GM20431 (cell line): ENCODE data around the gene MVK.

Experiments used
- in situ Hi-C: fragments of 300-500 bp; cut with MseI, MboI; formaldehyde crosslinking; loops from one replicate; pipeline ENCODE4 v1.15.0; 2020; ENCODE audit warnings: low sequenced_read_pairs; ENCODE audit not compliant: unreplicated experiment

MVK gene

DNA sequence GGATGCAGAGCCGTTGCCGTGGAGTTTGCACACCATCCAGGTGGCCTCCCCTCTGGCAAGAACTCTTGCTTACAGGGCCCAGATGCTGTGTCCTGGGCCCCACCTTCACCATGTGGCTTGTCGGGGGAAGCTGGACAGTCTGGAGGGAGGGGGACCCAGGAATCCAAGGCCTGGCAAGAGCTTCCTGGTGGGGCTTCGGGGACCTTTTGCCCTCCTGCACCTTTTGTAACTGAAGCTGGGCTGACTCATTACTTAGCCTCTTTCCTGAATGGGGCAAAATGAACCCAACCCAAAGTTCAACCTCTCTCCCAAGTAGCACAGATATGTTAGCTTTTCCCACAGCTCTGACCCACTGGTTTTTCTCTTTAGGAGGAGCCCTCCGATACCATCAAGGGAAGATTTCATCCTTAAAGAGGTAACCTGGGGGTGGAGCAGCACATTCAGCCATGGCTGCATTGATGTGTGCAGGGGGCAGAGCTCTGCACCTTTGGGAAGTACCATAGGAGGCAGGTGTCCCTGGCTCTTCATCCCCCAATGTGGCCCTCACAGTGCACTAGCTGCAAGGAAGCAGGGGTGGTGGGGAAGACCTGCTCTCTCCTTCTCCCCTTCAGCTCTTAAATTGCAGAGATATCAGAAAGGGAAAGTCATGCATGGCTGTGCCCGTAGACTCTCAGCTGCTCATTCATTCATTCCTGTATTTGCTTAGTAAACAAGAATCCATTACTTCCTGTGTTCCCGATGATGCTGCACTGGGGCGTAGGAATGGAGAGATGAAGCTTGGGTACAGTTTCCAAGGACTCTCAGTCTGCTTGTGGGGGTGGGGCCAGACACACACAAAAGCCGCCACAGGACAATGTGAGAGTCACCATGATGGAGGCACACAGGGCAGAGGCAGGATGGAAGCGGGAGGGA is 13.0 kb downstream of the MVK start:
- in situ Hi-C loops: no loop called here

DNA sequence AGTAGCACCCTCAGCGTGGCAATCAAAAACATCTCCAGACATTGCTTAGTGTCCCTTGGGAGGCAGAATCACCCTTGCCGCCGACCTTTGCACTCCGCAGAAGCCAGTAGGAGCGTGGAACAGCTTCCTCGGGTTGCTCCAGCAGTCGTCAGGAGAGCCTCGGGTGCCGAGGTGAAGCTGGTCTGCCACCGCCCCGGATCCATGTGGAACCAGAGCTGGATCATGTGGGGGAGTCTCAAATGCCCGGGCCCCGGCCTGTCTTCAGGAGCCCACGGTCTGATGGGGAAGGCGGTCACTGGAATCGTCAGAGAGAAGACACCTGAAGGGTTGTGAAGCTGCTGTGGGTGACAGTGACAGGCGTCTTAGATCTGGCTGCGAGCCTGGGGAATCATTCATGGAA is 14.3 kb downstream of the MVK start:
- in situ Hi-C loops: no loop called here

DNA sequence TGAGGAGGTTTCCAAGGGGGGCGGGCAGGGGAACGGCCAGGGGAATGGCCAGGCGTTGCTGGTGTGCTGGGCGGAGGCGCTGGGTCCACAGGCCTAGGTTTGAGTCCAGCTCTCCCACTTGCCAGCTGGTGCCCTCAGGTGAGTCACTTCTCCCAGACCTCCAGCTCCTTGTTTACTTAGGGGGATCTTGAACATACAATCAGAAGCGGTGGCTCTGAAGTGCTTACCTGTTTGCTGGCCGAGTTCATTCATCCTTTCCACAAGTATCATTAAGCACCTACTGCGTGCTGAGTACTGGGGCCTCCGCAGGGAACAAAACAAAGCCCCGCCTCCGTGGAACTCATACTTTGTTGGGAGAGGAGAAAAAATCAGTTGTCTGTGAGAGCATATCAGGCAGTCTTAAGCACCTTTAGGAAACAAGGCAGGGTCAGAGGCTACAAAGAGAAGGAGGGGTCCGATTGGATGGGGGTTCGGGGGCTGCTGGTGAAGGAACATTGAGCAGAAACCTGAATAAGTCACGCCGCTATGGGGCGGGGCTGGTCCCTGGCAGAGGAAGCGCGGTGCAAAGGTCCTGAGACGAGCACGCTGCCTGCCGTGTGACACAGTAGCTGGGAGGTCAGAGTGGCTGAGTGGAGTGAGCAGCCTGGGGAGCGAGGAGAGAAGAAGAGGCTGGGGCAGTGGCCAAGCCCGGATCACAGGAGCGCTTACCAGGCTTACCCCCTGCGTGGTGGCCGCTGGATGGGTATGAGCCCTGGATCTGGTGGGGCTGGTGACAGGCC is 15.1 kb downstream of the MVK start:
- in situ Hi-C loops: no loop called here

DNA sequence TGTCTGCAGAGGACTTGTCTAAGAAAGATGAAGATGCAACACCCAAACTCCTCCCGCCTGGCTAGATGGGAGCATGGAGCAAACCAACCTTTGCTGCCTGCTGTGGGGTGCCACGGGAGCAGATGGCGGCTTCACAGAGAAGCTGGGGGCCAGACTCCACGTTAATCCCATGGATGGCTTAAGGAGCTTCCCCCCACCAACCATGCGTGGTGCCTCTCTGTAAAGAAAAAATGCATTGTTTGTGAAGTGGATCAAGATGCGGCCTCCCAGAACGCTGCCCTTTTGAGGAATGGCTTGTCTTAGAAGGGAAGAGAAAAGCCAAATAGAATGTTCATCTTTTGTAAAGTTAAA is 15.6 kb downstream of the MVK start:
- in situ Hi-C loops: no loop called here

DNA sequence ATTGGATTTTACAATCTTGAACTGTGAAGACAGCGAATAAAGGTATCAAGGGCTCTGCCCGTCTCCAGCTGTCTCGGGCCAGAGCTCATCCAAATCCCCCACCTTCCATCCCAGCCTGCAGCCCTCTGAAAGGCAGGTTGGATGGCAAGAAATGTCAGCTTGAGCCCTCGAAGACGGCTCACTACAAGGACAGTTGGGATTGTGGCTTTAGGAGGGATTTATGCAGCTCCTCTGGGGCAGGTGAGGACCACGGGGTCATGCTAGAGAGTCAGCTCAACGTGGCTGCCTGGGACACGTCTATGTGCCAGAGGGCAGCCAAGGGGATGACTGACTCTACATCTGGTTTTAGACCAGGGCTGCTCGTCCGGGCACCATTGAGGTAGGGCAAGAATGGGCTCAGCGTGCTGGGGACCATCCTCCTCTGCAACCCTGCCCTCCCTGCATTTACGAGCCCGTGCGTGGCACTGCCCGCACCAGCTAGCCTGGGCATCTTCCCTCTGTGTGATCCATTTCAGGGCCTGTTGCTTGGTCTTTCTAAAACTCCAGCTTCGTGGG is 16.2 kb downstream of the MVK start:
- in situ Hi-C loops: no loop called here

DNA sequence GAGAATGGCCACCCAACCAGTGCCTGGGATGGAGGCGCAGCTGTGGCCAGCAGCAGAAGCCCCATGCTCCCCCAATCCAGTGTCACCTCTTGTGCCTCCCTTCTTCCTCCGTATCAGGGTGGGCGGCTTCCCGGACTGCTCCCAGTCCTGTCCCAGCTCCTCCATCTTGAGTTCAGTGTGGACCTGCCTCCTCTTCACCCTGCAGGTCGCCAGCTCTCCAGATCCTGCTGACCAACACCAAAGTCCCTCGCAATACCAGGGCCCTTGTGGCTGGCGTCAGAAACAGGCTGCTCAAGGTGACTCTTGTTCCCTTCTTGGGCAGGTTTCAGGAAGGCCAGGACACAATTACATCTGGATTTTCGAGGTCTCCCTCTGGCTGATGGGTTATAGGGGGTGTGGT is 17.0 kb downstream of the MVK start:
- in situ Hi-C loops: no loop called here

GRCh38 chr12:109591041-109591440 is 17.4 kb downstream of the MVK start:
- in situ Hi-C loops: no loop called here

DNA sequence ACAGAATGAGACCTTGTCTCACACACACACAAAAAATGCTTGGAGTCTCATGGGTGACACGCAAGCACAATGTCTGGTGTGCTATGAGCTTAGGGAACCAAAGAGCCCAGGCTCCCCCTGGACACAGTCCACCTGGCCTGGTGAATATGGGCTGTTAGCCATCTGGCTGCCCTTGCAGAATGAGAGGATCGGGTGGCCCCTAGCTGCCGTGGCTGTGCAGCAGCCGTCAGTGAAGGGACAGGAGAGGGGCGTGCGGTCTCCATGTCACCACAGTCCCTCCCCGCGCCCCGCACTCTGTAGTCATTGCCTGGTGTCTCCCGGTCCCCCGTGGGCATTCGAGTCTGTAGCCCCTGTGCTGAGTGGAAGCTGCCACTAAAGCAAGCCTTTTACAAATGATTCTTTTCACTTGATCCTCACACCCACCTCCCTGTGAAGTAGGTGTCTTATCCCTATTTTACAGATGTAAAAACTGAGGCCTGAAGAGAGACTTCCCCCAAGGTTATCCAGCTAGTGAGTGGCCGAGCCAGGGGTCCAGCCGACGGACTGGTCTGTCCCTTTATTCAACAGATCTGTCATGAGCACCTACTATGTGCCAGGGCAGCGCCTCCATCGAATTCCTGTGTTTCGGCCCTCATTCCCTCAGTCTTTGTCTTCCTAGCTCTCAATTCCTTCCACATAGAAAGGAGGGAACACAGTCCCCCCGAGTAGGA is 18.8 kb downstream of the MVK start:
- in situ Hi-C loops: no loop called here

DNA sequence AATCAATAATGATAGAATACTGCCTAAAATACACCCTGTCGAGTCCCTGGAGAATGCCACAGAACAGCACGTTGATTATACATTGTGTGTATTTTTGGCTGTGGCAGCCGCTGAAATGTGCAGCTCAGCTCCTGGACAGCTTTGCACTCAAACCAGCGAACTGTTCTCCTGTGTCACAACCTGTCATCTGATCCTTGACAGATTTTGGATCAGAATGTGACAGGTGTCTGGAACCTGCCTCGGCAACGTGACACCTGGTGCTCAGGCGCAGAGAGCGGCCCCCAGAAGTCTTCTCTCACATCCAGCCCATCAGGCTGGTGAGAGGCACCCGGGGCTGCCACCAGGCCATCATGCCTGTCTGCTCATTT is 19.3 kb downstream of the MVK start:
- in situ Hi-C loops: no loop called here

DNA sequence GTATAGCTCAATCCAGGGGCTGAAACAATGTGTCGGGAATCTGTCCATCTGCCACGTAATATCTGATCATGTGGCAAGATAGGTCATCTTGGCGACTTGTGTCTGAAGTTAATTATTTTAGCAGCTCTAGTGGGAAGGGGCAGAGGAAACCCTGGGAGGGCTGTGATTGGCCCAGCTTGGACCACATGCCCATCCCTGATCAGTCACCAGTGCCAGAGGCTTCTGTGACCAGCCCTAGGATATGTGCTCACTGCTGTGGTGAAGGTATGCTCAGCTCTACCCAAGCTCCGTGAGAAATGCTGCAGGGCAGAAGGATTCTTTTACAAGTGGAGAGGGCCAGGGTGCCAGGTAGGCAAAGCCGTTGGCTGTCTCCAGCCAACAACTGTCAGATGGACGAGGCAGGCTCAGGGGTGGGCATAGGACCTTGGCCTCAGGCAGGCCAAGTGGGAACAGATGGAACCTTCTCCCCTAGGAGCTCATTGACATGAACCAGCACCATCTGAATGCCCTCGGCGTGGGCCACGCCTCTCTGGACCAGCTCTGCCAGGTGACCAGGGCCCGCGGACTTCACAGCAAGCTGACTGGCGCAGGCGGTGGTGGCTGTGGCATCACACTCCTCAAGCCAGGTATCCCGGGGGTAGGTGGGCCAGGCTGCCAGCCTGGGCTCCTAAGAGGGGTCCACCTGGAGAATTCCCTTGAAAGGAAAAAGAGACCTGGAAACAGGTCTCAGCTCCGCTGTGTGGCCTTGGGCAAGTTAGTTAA is 21.1 kb downstream of the MVK start:
- in situ Hi-C loops: no loop called here

DNA sequence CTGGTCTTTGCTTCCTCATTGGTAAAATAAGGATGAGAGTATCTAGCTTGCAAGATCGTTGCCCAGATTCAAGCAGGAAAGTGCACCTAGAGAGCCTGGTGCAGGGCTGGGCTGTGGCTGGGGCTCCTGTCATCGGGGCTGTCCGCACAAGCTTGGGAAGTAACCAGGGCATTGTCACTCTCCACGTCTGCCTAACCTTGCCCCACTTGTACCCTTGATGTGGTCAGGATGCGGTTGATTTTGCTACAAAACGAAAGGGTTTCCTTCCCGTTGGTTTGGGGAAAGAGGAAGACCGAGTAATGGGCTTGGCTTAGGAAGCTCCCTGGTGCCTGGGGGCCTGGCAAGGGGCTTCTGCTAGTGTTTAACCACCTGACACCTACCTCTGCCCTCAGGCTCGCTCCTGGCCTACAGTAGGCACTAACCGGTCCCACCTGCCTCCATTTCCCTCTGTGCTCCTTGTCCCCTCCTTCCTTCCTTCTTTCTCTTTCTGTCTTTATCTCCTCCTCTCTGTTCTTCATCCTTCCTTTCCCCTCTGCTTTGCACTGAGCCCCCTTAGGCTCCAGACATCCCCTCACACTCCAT is 21.8 kb downstream of the MVK start:
- in situ Hi-C loops: no loop called here

DNA sequence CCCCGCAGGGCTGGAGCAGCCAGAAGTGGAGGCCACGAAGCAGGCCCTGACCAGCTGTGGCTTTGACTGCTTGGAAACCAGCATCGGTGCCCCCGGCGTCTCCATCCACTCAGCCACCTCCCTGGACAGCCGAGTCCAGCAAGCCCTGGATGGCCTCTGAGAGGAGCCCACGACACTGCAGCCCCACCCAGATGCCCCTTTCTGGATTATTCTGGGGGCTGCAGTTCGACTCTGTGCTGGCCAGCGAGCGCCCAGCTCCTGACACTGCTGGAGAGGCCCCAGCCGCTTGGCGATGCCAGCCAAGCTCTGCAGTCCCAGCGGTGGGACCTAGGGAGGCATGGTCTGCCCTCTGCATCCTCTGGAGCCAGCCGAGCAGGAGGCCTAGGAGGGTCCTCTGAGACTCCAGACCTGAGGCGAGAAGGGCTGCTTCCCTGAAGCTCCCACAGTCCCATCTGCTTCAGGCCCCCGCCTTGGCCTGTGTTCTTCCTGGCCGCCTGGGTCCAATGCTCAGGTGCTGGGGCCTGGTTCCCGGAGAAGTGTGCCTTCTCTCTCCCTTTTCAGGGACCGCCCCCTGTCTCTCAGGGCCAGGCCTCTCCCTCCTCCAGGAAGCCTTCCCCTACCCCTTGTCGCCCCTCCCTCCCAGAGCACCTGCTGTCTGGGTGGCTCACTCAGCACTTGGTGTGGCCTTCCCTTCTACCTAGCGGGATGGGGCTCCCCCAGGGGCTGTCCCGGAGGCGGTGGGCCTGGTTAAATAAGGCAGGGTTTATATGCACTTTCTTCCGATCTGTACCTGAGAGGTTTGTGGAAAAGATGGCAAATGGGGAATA is 23.0 kb downstream of the MVK start:
- in situ Hi-C loops: no loop called here

DNA sequence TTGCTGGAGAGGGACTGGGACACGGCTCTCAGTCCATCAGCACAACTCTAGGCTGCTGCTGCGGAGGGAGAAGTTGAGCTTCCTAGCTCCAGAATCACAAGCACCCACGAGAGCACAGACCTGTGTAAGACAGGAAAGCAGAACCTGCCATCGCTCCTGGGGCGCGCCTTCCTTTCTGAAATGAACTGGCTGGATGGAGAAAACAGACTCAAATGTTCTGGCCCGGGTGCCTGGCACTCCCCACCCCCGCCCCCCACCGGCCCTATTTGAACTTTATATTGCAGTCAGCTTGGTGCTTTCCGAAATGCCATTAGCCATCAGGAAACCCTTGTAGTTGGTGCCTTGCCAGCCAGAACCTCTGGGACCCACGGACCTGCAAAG is 23.8 kb downstream of the MVK start:
- in situ Hi-C loops: no loop called here

DNA sequence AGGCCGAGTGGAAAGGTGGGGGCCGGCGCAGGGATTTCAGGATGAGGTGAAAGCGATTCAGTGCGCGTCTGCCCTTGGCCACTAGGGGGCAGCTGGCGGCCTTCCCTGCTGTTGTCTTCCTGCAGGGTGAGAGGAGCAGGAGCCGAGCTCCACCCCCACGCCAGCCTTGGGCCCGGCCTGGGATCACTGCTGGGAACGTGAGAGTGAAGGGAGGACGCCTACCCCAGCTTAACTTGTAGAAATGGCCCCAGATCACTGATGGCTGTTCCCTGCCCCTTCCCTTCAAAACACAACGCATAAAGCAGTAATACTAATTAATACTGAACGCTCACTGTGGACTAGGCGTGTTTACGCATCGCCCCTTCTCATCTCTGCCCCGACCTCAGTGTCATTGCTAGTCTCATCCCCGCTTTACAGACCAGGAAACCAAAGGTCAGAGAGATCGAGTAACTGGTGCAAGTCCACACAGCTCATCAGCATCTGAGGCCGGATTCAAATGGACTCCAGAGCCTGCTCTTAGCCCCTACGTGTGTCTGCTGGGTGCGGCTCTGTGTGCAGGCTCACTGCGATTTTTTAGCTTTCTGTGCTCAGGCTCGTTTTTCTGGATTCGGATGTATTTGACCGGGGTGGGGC is 24.3 kb downstream of the MVK start:
- in situ Hi-C loops: no loop called here

- in situ Hi-C loops: no loop called here
Measured at GRCh38 chr12:109598428-109598854, 24.8 kb downstream of the MVK start.

GRCh38 chr12:109599087-109599486 is 25.5 kb downstream of the MVK start:
- in situ Hi-C loops: no loop called here

DNA sequence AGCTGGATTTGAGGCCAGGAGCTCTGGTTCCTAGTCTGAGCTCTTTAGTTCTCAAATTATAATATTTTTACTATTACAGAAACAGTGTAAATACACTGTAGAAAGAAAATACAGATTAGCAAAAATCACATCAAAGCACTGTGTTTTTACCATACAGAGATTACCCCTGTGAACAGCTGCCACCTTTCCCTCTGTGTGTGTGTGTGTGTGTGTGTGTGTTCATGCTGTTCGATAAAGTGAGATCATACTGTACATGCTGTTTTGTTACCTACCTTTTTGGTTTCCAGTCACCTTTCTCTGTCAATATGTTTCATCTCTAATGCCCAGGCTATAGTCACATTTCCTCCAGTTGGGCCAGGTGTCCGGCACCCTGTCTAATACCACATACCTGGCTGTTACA is 26.9 kb downstream of the MVK start:
- in situ Hi-C loops: loop anchor here (10.0 kb wide), 1 partner anchor 174 kb away; no protein-coding TSS in a partner anchor

GRCh38 chr12:109600995-109601394 is 27.4 kb downstream of the MVK start:
- in situ Hi-C loops: loop anchor here (10.0 kb wide), 1 partner anchor 174 kb away; no protein-coding TSS in a partner anchor
